H9 (cell line): Measurements from ENCODE around the gene MYO5B. TPM values are rescaled to one million over a fixed set of nuclear protein-coding genes. Genes with fewer than 3 reads are reported as not detected.
"Not testable (repeated sequence)": the region's sequence is repeated elsewhere in the genome, so short reads cannot be mapped to it uniquely, and the experiment has no call there.

Experiments used
- DNase-seq: peaks from one replicate; pipeline ENCODE4 v3.0.0-alpha.2; 2017
- H2AFZ ChIP-seq: one replicate; pipeline ENCODE4 v1.6.1; 2013; ENCODE audit warnings: mild to moderate bottlenecking, low read length, control low read depth, moderate library complexity
- H2AK5ac ChIP-seq: 2 replicates; pipeline ENCODE4 v1.6.1; 2013; ENCODE audit warnings: low read length, control low read depth, mixed read lengths; ENCODE audit not compliant: insufficient read length
- H2BK120ac ChIP-seq: one replicate; pipeline ENCODE4 v1.6.1; 2013; ENCODE audit warnings: low read depth, mild to moderate bottlenecking, low read length, control low read depth, inconsistent platforms; ENCODE audit not compliant: poor library complexity, severe bottlenecking
- H2BK12ac ChIP-seq: 2 replicates; pipeline ENCODE4 v1.6.1; 2013; ENCODE audit warnings: low read length, control low read depth, mixed read lengths, low read depth; ENCODE audit not compliant: insufficient read length
- H2BK15ac ChIP-seq: 2 replicates; pipeline ENCODE4 v1.6.1; 2013; ENCODE audit warnings: low read depth, low read length, control low read depth
- H2BK20ac ChIP-seq: one replicate; pipeline ENCODE4 v1.6.1; 2013; ENCODE audit warnings: low read depth, mild to moderate bottlenecking, low read length, control low read depth, inconsistent platforms; ENCODE audit not compliant: poor library complexity, severe bottlenecking
- H2BK5ac ChIP-seq: 2 replicates; pipeline ENCODE4 v1.6.1; 2013; ENCODE audit warnings: low read length, control low read depth, mixed read lengths; ENCODE audit not compliant: insufficient read length
- H3K14ac ChIP-seq: 2 replicates; pipeline ENCODE4 v1.6.1; 2013; ENCODE audit warnings: low read length, control low read depth; ENCODE audit not compliant: insufficient read depth
- H3K18ac ChIP-seq: 2 replicates; pipeline ENCODE4 v1.6.1; 2013; ENCODE audit warnings: low read depth, mild to moderate bottlenecking, mixed read lengths, low read length, control low read depth; ENCODE audit not compliant: insufficient read length
- H3K23ac ChIP-seq: 2 replicates; pipeline ENCODE4 v1.6.1; 2013; ENCODE audit warnings: low read length, control low read depth, mixed read lengths, low read depth; ENCODE audit not compliant: insufficient read length
- H3K23me2 ChIP-seq: 2 replicates; pipeline ENCODE4 v1.6.1; 2013; ENCODE audit warnings: low read depth, mild to moderate bottlenecking, mixed read lengths, low read length, control low read depth; ENCODE audit not compliant: insufficient read length, poor library complexity, severe bottlenecking
- H3K27ac ChIP-seq: 2 replicates; pipeline ENCODE4 v1.5.1; 2013; ENCODE audit warnings: low read length, control low read depth, mixed read lengths, low read depth; ENCODE audit not compliant: insufficient read length
- H3K27me3 ChIP-seq: 2 replicates; pipeline ENCODE4 v1.6.1; 2013; ENCODE audit warnings: low read length, control low read depth, inconsistent platforms; ENCODE audit not compliant: insufficient read depth
- H3K4ac ChIP-seq: 2 replicates; pipeline ENCODE4 v1.6.1; 2013; ENCODE audit warnings: low read depth, mild to moderate bottlenecking, control low read depth, inconsistent platforms, low read length, moderate library complexity
- H3K4me1 ChIP-seq: 2 replicates; pipeline ENCODE4 v1.6.1; 2013; ENCODE audit warnings: low read length, control low read depth, inconsistent platforms; ENCODE audit not compliant: insufficient read depth
- H3K4me2 ChIP-seq: 2 replicates; pipeline ENCODE4 v1.6.1; 2013; ENCODE audit warnings: low read length, control low read depth, mixed read lengths; ENCODE audit not compliant: insufficient read length, insufficient read depth
- H3K56ac ChIP-seq: 2 replicates; pipeline ENCODE4 v1.6.1; 2013; ENCODE audit warnings: low read depth, mild to moderate bottlenecking, mixed read lengths, low read length, control low read depth; ENCODE audit not compliant: insufficient read length
- H3K79me1 ChIP-seq: 2 replicates; pipeline ENCODE4 v1.6.1; 2013; ENCODE audit warnings: low read depth, mild to moderate bottlenecking, moderate library complexity, low read length, control low read depth, inconsistent platforms; ENCODE audit not compliant: insufficient read depth, poor library complexity, severe bottlenecking
- H3K79me2 ChIP-seq: 2 replicates; pipeline ENCODE4 v1.6.1; 2013; ENCODE audit warnings: low read length, control low read depth, inconsistent platforms; ENCODE audit not compliant: insufficient read depth
- H3K9ac ChIP-seq: 2 replicates; pipeline ENCODE4 v1.6.1; 2013; ENCODE audit warnings: low read length, control low read depth, mixed read lengths; ENCODE audit not compliant: insufficient read length; ENCODE audit errors: extremely low read depth
- H3K9me3 ChIP-seq: one replicate; pipeline ENCODE4 v1.6.1; 2013; ENCODE audit warnings: low read depth, low read length, inconsistent platforms; ENCODE audit not compliant: control insufficient read depth
- H3T11ph ChIP-seq: one replicate; pipeline ENCODE4 v1.6.1; 2013; ENCODE audit warnings: mild to moderate bottlenecking, low read length, control low read depth, inconsistent platforms
- H4K20me1 ChIP-seq: one replicate; pipeline ENCODE4 v1.6.1; 2013; ENCODE audit not compliant: control insufficient read depth, insufficient read length, insufficient read depth
- H4K5ac ChIP-seq: 2 replicates; pipeline ENCODE4 v1.6.1; 2013; ENCODE audit warnings: low read depth, mild to moderate bottlenecking, mixed read lengths, low read length, control low read depth; ENCODE audit not compliant: insufficient read length
- H4K8ac ChIP-seq: replicated peaks from 2 replicates; pipeline ENCODE4 v1.6.1; 2013; ENCODE audit warnings: low read length, control low read depth, mixed read lengths, low read depth; ENCODE audit not compliant: insufficient read length
- H4K91ac ChIP-seq: 2 replicates; pipeline ENCODE4 v1.6.1; 2013; ENCODE audit warnings: low read depth, mild to moderate bottlenecking, moderate library complexity, mixed read lengths, low read length, control low read depth; ENCODE audit not compliant: insufficient read length
- H3K27ac Mint-ChIP-seq, 3 experiments: 2 replicates in 2 of 3; 3 replicates in 1 of 3; pipeline ENCODE4 v1.8.0; 2020 to 2021; ENCODE audit warnings: mixed read lengths in 3 of 3, mild to moderate bottlenecking in 1 of 3, moderate library complexity in 1 of 3
- H3K27me3 Mint-ChIP-seq: 2 replicates; pipeline ENCODE4 v1.8.0; 2021; ENCODE audit warnings: low read depth, mild to moderate bottlenecking, moderate library complexity, mixed read lengths
- H3K36me3 Mint-ChIP-seq, 3 experiments: 2 replicates in 2 of 3; 3 replicates in 1 of 3; pipeline ENCODE4 v1.8.0; 2020 to 2021; ENCODE audit warnings: low read depth in 3 of 3, mixed read lengths in 3 of 3; ENCODE audit not compliant: insufficient read depth in 1 of 3
- H3K4me1 Mint-ChIP-seq, 2 experiments: 2 replicates each; pipeline ENCODE4 v1.8.0; 2020; ENCODE audit warnings: mixed read lengths in 2 of 2
- H3K4me3 Mint-ChIP-seq, 2 experiments: 2 replicates in 1 of 2; 3 replicates in 1 of 2; pipeline ENCODE4 v1.8.0; 2020 to 2021; ENCODE audit warnings: mild to moderate bottlenecking in 2 of 2, mixed read lengths in 2 of 2, moderate library complexity in 1 of 2
- H3K9me3 Mint-ChIP-seq, 2 experiments: 2 replicates in 1 of 2; 3 replicates in 1 of 2; pipeline ENCODE4 v1.8.0; 2020; ENCODE audit warnings: mild to moderate bottlenecking in 2 of 2, mixed read lengths in 2 of 2, moderate library complexity in 1 of 2
- WGBS: extraction: QIAGEN DNeasy Blood & Tissue Kit; methylation state at CpG from one replicate; pipeline ENCODE4 v1.1.7; 2013; ENCODE audit warnings: missing lambda C conversion rate, low lambda C conversion rate, mixed read lengths; ENCODE audit not compliant: insufficient read length; ENCODE audit errors: extremely low coverage; 5-methylcytosine and 5-hydroxymethylcytosine counted together
- total RNA-seq: library from RNA; stranded (reverse); gene quantifications from 2 replicates; pipeline ENCODE4 v1.2.1, GENCODE V29; 2021
- TF ChIP-seq, protein P1 (sequence below): fragments of 200-600 bp; sonication (generic); conservative IDR thresholded peaks from 3 replicates; pipeline ENCODE4 v1.8.0; 2021; ENCODE audit warnings: antibody characterized with exemption, mild to moderate bottlenecking

MYO5B gene
- total RNA-seq, 1 experiment from 2014 or later: 9.3 TPM

- WGBS: no CpG with 5 or more reads among the region's 4 CpGs
- TF ChIP-seq, protein P1, sequence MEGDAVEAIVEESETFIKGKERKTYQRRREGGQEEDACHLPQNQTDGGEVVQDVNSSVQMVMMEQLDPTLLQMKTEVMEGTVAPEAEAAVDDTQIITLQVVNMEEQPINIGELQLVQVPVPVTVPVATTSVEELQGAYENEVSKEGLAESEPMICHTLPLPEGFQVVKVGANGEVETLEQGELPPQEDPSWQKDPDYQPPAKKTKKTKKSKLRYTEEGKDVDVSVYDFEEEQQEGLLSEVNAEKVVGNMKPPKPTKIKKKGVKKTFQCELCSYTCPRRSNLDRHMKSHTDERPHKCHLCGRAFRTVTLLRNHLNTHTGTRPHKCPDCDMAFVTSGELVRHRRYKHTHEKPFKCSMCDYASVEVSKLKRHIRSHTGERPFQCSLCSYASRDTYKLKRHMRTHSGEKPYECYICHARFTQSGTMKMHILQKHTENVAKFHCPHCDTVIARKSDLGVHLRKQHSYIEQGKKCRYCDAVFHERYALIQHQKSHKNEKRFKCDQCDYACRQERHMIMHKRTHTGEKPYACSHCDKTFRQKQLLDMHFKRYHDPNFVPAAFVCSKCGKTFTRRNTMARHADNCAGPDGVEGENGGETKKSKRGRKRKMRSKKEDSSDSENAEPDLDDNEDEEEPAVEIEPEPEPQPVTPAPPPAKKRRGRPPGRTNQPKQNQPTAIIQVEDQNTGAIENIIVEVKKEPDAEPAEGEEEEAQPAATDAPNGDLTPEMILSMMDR: no peak
- Mint-ChIP-seq H3K4me3 (no peak overlapping the region), H3K9me3 (peaks cover 4 to 6% of the 10 kb centered on the region in 2 experiments; a peak in 4 of 5 replicates), H3K27me3 (peaks cover 12% of the 10 kb centered on the region), H3K4me1 (peaks cover 8 to 12% of the 10 kb centered on the region in 2 experiments), H3K27ac (no peak overlapping the region), H3K36me3 (peaks cover 0 to 5% (median 1%) of the 10 kb centered on the region in 3 experiments; a peak in 3 of 7 replicates)
- Histone ChIP-seq H3K79me1 (no peaks in the 10 kb centered on the region), H4K20me1 (no peaks in the 10 kb centered on the region), H2AFZ (no peak overlapping the region), H3K4ac (no peak overlapping the region), H4K91ac (no peak overlapping the region), H2BK5ac (no peak overlapping the region), H3K56ac (no peak overlapping the region), H3K23me2 (no peaks in the 10 kb centered on the region), H2BK120ac (no peak overlapping the region), H4K8ac (no peak overlapping the region), H3K23ac (no peak overlapping the region), H3K9me3 (no peaks in the 10 kb centered on the region), H3K9ac (no peak overlapping the region), H3K27ac (no peak overlapping the region), H4K5ac (no peak overlapping the region), H3K79me2 (no peaks in the 10 kb centered on the region), H3K18ac (no peak overlapping the region), H3K14ac (no peak overlapping the region), H3K4me2 (no peak overlapping the region), H2BK15ac (no peak overlapping the region), H2AK5ac (no peak overlapping the region), H2BK12ac (no peak overlapping the region), H3T11ph (no peak overlapping the region), H3K27me3 (no peaks in the 10 kb centered on the region), H3K4me1 (no peaks in the 10 kb centered on the region), H2BK20ac (no peak overlapping the region)
- DNase-seq: no peak
Observed at GRCh38 chr18:50231621-50232020, 36.7 kb upstream of the MYO5B start.

- not testable (repeated sequence) for H2AFZ ChIP-seq, H3K4ac ChIP-seq, H3K4me3 Mint-ChIP-seq
Observed at GRCh38 chr18:50220249-50220648, 25.3 kb upstream of the MYO5B start.

More at GRCh38 chr18:50220249-50220648, 25.3 kb upstream of the MYO5B start:
- not testable (repeated sequence) for H3K18ac ChIP-seq, H3K23ac ChIP-seq, H4K5ac ChIP-seq, H4K20me1 ChIP-seq, DNase-seq, H3K79me2 ChIP-seq, H3K27ac Mint-ChIP-seq, H3T11ph ChIP-seq, H2BK120ac ChIP-seq, H2BK5ac ChIP-seq, H3K27ac ChIP-seq, H3K14ac ChIP-seq, H3K9ac ChIP-seq, H4K91ac ChIP-seq, H4K8ac ChIP-seq, H3K27me3 ChIP-seq, H3K9me3 ChIP-seq, H3K23me2 ChIP-seq, H3K4me2 ChIP-seq, H2AK5ac ChIP-seq, H3K4me1 Mint-ChIP-seq, H2BK15ac ChIP-seq, H2BK20ac ChIP-seq, H3K4me1 ChIP-seq, H2BK12ac ChIP-seq, H3K56ac ChIP-seq, H3K79me1 ChIP-seq
- WGBS: no CpG with 5 or more reads among the region's 4 CpGs
- Mint-ChIP-seq H3K9me3 (peaks cover 19 to 35% of the 10 kb centered on the region in 2 experiments), H3K27me3 (peaks cover 35% of the 10 kb centered on the region), H3K36me3 (peaks cover 0 to 14% (median 7%) of the 10 kb centered on the region in 3 experiments; a peak in 5 of 7 replicates)
